Raji (cell line): ENCODE measurements around the gene TRAF1.
A peak's percentile ranks its signal among the peaks of the same experiment; 100 is the strongest.

Experiments
- POLR2A ChIP-seq: IDR thresholded peaks from 2 replicates; pipeline ENCODE4 v1.6.1; 2011; ENCODE audit warnings: low read depth, low read length, control low read depth; ENCODE audit not compliant: insufficient read depth

Gene TRAF1

GRCh38 chr9:120878188-120879130, 48.1 kb downstream of the TRAF1 start:
- TF ChIP-seq POLR2A, result no peak; the same call in none of the 2 replicates

GRCh38 chr9:120877276-120878034, 49.1 kb downstream of the TRAF1 start:
- TF ChIP-seq POLR2A, result peak; percentile 84

GRCh38 chr9:120876842-120877240, 49.8 kb downstream of the TRAF1 start, which contains the start of gene PHF19:
Gene PHF19 (minus strand): TSS chr9:120877188. CDS start chr9:120874741, 2,447 bp downstream.
- no peak for TF ChIP-seq POLR2A

GRCh38 chr9:120875954-120876841, 50.4 kb downstream of the TRAF1 start:
- peak; percentile 58 for TF ChIP-seq POLR2A

GRCh38 chr9:120875643-120875953, 51.0 kb downstream of the TRAF1 start:
- TF ChIP-seq POLR2A, result no peak

GRCh38 chr9:120875195-120875565, 51.4 kb downstream of the TRAF1 start:
- no peak for TF ChIP-seq POLR2A

- no peak for TF ChIP-seq POLR2A
Measured at GRCh38 chr9:120874226-120875194, 52.1 kb downstream of the TRAF1 start.

- TF ChIP-seq POLR2A, result no peak
Measured at GRCh38 chr9:120873512-120873911, 53.1 kb downstream of the TRAF1 start.

GRCh38 chr9:120872791-120873502, 53.6 kb downstream of the TRAF1 start:
- no peak for TF ChIP-seq POLR2A

- no peak for TF ChIP-seq POLR2A
Measured at GRCh38 chr9:120870206-120870605, 56.4 kb downstream of the TRAF1 start.

- no peak for TF ChIP-seq POLR2A
Measured at GRCh38 chr9:120869726-120870125, 56.9 kb downstream of the TRAF1 start.

- TF ChIP-seq POLR2A, result no peak
Measured at GRCh38 chr9:120869360-120869687, 57.3 kb downstream of the TRAF1 start.

- TF ChIP-seq POLR2A, result no peak
Measured at GRCh38 chr9:120868676-120869359, 57.8 kb downstream of the TRAF1 start.
